NB4 (cell line): ENCODE measurements around the gene NAXD.

Experiments used
- DNase-seq: peaks from one replicate; pipeline ENCODE4 v3.0.0; 2010; ENCODE audit warnings: low read depth
- H3K4me3 ChIP-seq: one replicate; pipeline ENCODE4 v1.5.1; 2011; ENCODE audit warnings: mild to moderate bottlenecking, low read depth, low read length, moderate library complexity
- MYC ChIP-seq: IDR thresholded peaks from 2 replicates; pipeline ENCODE4 v1.6.1; 2011; ENCODE audit warnings: low read depth, low read length
- POLR2A ChIP-seq: IDR thresholded peaks from 2 replicates; pipeline ENCODE4 v1.6.1; 2011; ENCODE audit warnings: mild to moderate bottlenecking; ENCODE audit not compliant: insufficient read length; ENCODE audit errors: extremely low read depth
- TF ChIP-seq, protein P1 (sequence below): IDR thresholded peaks from one replicate; pipeline ENCODE4 v1.5.1; 2012; ENCODE audit warnings: low read depth, low read length
- TF ChIP-seq, protein P2 (sequence below): IDR thresholded peaks from 2 replicates; pipeline ENCODE4 v1.6.1; 2011; ENCODE audit warnings: low read depth, low read length

NAXD gene

DNA sequence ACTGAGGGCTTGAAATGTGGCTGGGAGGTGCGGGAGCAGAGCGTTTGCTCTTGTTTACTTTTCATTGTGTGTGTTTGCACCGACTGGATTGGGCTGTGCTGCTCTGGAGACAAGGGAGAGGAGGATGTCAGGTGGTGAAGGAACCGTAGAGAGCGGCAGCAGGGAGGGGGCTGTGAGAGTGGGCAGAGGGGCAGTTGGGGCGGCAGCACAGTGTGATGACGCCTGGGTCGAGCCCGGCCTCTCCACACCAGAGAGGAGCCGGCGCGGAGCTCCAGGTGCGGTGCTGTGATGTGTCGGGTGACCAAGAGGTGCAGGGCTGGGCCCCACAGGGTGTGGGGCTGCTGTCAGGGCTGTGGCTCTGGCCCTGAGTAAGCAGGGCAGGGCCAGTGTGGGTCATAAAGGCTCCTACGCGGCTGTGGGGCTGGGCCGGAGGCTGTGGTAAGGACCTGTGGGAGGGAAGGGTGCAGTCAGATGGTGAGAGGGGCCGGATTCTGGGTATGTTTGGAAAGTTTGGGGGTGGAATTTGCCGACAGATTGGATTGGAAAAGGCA lies 10.5 kb downstream of the NAXD start:
- DNase-seq: no peak
- TF ChIP-seq, protein P1, sequence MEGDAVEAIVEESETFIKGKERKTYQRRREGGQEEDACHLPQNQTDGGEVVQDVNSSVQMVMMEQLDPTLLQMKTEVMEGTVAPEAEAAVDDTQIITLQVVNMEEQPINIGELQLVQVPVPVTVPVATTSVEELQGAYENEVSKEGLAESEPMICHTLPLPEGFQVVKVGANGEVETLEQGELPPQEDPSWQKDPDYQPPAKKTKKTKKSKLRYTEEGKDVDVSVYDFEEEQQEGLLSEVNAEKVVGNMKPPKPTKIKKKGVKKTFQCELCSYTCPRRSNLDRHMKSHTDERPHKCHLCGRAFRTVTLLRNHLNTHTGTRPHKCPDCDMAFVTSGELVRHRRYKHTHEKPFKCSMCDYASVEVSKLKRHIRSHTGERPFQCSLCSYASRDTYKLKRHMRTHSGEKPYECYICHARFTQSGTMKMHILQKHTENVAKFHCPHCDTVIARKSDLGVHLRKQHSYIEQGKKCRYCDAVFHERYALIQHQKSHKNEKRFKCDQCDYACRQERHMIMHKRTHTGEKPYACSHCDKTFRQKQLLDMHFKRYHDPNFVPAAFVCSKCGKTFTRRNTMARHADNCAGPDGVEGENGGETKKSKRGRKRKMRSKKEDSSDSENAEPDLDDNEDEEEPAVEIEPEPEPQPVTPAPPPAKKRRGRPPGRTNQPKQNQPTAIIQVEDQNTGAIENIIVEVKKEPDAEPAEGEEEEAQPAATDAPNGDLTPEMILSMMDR: no peak
- TF ChIP-seq, protein P2, sequence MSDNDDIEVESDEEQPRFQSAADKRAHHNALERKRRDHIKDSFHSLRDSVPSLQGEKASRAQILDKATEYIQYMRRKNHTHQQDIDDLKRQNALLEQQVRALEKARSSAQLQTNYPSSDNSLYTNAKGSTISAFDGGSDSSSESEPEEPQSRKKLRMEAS: no peak
- TF ChIP-seq MYC: no peak
- TF ChIP-seq POLR2A: no peak
- no peak overlapping the region for H3K4me3 ChIP-seq

DNA sequence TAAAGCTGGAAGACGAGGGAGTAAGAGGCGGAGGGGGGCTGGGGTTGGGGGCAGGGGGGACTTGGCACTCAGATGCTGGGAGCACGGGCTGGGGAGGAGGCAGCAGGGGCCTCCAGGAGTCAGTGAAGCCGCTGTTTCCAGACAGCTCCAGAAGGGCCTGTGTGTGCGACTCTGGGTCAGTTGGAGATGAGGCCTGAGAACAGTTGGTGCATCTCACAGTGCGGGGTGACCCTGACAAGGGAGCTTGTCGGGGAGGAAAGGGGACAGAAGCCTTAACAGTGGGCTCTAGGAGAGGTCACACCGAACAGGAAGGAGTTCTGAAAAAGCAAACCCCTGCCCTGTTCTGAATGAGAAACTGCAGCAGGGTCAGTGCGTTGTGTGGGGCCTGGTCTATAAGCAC lies 11.2 kb downstream of the NAXD start:
- no peak overlapping the region for H3K4me3 ChIP-seq
- DNase-seq: no peak
- TF ChIP-seq, protein P2: no peak
- TF ChIP-seq MYC (no peak), POLR2A (no peak)
- TF ChIP-seq, protein P1: no peak

- DNase-seq: no peak
- no peak overlapping the region for H3K4me3 ChIP-seq
- TF ChIP-seq, protein P1: no peak
- TF ChIP-seq POLR2A (no peak), MYC (no peak)
- TF ChIP-seq, protein P2: no peak
Measured at GRCh38 chr13:110627351-110627750, 12.0 kb downstream of the NAXD start.

DNA sequence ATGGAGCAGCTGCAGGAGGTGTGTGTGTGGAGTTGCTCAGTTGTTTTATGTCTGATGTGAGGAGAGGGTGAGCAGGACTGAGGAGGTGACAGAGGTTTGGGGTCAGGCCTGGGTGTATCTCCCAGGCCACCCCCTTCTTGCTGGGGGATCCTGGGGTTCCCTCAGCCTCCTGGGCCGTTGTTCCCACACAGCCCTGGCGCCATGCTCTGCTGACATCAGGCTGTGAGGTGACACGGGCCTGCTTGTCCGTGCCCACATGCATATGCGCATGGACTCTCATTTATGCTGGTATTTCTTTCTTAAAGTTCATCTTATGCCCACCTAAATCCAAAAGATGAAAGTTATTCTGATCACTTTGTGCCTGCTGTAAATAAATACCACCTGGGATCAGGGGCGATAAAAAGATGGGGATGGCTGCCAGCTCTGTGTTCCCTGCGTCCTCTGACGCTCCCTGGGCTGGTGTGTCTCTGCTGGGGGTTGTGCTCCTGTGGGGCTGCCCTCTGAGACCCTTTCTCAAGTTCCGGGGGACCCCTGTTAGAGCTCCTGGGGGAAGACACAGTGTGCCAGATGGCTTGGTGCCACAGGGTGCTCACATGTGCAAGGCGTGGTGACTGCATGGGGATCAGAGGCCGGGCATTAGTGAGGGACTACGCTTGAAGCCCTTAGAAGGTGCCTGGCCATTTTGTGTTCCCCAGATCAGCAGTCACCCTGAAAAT lies 12.6 kb downstream of the NAXD start:
- H3K4me3 ChIP-seq: no peak overlapping the region
- TF ChIP-seq MYC: no peak
- TF ChIP-seq, protein P2: no peak
- no peak for TF ChIP-seq POLR2A
- TF ChIP-seq, protein P1: no peak
- DNase-seq: no peak

DNA sequence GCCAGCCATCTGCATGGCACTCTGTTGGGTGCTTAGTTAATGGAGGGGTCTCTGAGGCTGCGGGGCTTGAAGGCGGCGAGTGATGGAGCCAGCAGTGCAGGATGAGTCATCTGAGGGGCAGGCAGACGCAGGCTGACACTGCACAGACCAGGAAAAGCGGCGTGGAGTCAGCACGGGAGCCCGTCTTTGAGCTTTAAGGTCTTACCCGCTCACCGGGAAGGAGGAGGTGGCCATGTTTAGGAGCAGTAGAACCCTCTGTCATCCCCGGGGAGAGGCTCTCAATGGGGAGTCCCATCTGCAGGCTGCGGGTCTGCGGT lies 13.1 kb downstream of the NAXD start:
- TF ChIP-seq, protein P1: no peak
- TF ChIP-seq MYC (no peak), POLR2A (no peak)
- TF ChIP-seq, protein P2: no peak
- DNase-seq: no peak
- no peak overlapping the region for H3K4me3 ChIP-seq
